Loucy (cell line): ENCODE results near the gene ANXA11.

ENCODE experiments used
- CTCF ChIP-seq: fragments of 200-600 bp; sonication (generic); conservative IDR thresholded peaks from 2 replicates; pipeline ENCODE4 v1.5.1; 2014; ENCODE audit warnings: mild to moderate bottlenecking, antibody characterized with exemption, low read length
- EZH2phosphoT487 ChIP-seq: fragments of 200-600 bp; IDR thresholded peaks from 2 replicates; pipeline ENCODE4 v1.6.1; 2018; ENCODE audit warnings: antibody characterized with exemption, mild to moderate bottlenecking, moderate library complexity, borderline replicate concordance

GRCh38 chr10:80168679-80169380 lies 36.5 kb downstream of the ANXA11 start:
- TF ChIP-seq CTCF (peak; percentile 46), EZH2phosphoT487 (no peak)
